ENCODE results near the gene YPEL2.

DNA sequence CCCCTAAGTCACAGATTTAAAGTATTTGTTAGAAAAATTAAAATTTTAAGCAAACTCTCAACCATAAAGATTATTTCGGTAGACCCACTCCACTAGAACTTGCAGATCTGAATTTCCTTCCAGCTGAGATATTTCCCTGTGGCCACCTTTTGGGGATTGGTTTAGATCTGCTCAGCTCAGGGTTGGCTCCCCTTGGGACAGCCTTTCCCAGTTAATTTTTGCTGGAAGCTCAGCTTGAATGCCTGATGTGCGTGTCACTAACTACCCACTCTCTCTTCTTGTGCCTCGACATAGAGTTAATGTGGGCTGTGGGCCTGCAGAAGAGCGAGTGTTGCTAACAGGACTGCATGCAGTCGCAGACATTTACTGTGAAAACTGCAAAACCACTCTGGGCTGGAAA, 57.6 kb downstream of the YPEL2 start:
- TF ChIP-seq, protein P1, sequence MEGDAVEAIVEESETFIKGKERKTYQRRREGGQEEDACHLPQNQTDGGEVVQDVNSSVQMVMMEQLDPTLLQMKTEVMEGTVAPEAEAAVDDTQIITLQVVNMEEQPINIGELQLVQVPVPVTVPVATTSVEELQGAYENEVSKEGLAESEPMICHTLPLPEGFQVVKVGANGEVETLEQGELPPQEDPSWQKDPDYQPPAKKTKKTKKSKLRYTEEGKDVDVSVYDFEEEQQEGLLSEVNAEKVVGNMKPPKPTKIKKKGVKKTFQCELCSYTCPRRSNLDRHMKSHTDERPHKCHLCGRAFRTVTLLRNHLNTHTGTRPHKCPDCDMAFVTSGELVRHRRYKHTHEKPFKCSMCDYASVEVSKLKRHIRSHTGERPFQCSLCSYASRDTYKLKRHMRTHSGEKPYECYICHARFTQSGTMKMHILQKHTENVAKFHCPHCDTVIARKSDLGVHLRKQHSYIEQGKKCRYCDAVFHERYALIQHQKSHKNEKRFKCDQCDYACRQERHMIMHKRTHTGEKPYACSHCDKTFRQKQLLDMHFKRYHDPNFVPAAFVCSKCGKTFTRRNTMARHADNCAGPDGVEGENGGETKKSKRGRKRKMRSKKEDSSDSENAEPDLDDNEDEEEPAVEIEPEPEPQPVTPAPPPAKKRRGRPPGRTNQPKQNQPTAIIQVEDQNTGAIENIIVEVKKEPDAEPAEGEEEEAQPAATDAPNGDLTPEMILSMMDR (IDR thresholded peaks at IDR 0.05): no peak
- no peak for TF ChIP-seq POLR2A (IDR thresholded peaks at IDR 0.05)
